ENCODE data around the gene OR6C65. TPM values are rescaled to one million over a fixed set of nuclear protein-coding genes. Genes with fewer than 3 reads are reported as not detected.

Gene OR6C65
- not detected for total RNA-seq

DNA sequence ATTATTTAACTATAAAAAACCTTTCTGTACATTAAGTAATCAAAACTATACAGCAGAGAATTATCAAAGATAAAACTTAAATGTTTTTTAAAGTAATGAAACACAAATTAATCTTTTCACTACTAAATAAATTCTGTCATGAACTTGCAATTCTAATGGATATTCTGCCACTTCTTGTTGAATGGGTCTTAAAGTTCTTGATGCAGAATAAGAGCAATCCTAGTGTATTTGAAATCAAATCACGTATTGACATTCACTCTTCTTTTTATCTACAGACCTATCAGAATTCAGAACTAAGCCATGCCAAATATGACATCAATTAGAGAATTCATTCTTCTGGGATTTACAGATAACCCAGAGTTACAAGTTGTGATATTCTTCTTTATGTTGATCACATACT is at the start of gene OR6C65:
Gene OR6C65 (plus strand): TSS at position 301 of the 400 bp plus-strand sequence. CDS start 0 bp downstream, at position 301.

DNA sequence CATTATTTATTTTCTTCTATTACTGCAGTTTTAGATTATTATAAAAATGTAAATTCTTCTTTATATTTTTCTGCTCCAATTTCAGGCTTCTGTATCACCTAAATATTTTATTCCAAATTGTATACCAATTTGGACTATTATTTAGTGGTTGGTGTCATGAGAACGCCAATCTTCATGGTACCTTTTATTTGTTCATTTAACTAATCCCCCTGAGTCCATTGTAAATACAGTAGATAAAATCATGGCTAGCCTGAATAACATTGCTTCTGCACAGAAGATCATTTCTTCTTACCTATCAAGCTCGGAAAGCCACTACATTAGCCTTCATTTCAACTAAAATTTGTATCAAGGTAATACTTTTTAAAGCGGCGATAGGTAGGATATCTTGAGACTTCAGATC is 37.7 kb upstream of the OR6C65 start, which contains the start of gene OR6C75:
Gene OR6C75 (plus strand): TSS at position 301 of the 400 bp plus-strand sequence. CDS start 2,136 bp downstream, outside the sequence.

DNA sequence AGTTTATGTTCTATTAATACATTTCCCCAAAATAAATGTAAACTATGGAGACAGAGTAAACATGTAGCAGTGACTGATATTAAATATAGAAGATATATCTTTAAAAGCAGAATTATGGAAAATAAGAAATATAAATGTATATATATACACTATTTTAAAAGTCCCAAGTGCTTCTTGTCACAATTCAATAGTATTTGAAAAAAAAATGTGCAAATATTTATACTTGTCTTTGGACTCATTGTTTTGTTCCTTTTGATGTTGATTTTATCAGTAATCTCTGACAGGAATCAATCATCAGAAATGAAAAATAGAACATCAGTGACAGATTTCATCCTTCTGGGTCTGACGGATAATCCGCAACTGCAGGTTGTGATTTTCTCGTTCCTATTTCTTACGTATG is 25.6 kb downstream of the OR6C65 start, which contains the start of gene OR6C76:
Gene OR6C76 (plus strand): TSS at position 301 of the 400 bp plus-strand sequence. CDS start 0 bp downstream, at position 301.

DNA sequence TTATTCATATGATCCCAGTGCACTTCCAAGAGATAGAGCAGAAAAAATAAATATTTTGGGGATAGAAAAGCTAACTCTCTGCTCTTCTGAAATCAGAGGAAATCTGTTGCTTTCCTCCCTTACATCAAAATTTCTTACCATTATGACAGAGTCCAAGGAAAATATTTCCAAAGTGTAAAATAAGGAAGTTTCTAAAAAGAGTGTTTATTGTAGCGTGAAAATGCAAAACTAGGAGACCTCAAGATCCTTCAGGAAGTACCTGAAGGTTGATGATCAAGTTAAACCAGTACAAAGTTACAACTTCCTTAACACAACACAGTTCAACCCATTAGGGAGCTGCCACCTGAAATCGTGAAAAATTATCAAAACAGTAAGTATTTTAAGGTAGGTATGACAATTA is 43.4 kb downstream of the OR6C65 start, which contains the start of gene OR6C2:
Gene OR6C2 (plus strand): TSS at position 301 of the 400 bp plus-strand sequence. CDS start 8,138 bp downstream, outside the sequence.

Other genes with a start within 250 kb of the OR6C65 start
- gene OR10A7, start 179.5 kb upstream of the OR6C65 start, total RNA-seq = not detected
- gene OR6C74, start 155.9 kb upstream of the OR6C65 start, total RNA-seq = not detected
- gene OR6C6, start 104.0 kb upstream of the OR6C65 start, total RNA-seq = not detected
- not detected for gene OR6C1, start 86.2 kb upstream of the OR6C65 start, total RNA-seq
- not detected for gene OR6C3, start 69.8 kb upstream of the OR6C65 start, total RNA-seq
- gene OR6C75, start 37.6 kb upstream of the OR6C65 start, total RNA-seq = not detected
- gene OR6C76, start 25.7 kb downstream of the OR6C65 start, total RNA-seq = not detected
- not detected for gene OR6C2, start 43.5 kb downstream of the OR6C65 start, total RNA-seq
- gene OR6C70, start 69.6 kb downstream of the OR6C65 start, total RNA-seq = not detected
- not detected for gene OR6C68, start 91.8 kb downstream of the OR6C65 start, total RNA-seq
- not detected for gene OR6C4, start 149.1 kb downstream of the OR6C65 start, total RNA-seq
- gene OR2AP1, start 171.9 kb downstream of the OR6C65 start, total RNA-seq = not detected
- not detected for gene OR10P1, start 236.4 kb downstream of the OR6C65 start, total RNA-seq